ENCODE measurements around the gene ZNF536.

DNA sequence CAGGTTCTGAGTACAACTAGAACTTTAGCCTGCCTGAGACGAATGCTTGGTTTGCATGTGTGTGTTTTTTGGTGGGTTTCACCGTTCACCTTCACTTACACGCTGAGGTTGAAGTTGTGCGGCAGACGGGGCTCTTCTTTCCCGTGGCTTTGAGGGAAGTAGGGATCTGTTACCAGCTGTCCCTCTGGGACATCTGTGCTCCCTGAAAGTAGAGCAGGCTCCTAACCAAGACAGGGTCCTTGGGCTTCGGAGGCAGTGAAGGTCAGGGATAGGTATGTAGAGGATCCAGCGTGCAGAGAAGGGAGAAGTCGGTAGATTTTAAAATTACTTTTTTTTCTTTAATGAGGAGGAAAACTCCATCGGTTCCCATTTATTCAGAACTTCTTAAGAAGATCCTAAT is 48.7 kb downstream of the ZNF536 start:
- TF ChIP-seq, protein P1, sequence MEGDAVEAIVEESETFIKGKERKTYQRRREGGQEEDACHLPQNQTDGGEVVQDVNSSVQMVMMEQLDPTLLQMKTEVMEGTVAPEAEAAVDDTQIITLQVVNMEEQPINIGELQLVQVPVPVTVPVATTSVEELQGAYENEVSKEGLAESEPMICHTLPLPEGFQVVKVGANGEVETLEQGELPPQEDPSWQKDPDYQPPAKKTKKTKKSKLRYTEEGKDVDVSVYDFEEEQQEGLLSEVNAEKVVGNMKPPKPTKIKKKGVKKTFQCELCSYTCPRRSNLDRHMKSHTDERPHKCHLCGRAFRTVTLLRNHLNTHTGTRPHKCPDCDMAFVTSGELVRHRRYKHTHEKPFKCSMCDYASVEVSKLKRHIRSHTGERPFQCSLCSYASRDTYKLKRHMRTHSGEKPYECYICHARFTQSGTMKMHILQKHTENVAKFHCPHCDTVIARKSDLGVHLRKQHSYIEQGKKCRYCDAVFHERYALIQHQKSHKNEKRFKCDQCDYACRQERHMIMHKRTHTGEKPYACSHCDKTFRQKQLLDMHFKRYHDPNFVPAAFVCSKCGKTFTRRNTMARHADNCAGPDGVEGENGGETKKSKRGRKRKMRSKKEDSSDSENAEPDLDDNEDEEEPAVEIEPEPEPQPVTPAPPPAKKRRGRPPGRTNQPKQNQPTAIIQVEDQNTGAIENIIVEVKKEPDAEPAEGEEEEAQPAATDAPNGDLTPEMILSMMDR (IDR thresholded peaks at IDR 0.05) = no peak
- no peak for TF ChIP-seq POLR2A (IDR thresholded peaks at IDR 0.05)
